GM12878 (cell line): ENCODE measurements around the gene MGAT4C. TPM values are rescaled to one million over a fixed set of nuclear protein-coding genes. Genes with fewer than 3 reads are reported as not detected.

Source experiments
- ATAC-seq: fragments of 200-7000 bp; cut with Tn5 transposase; 3 replicates; pipeline ENCODE4 v1.9.1; 2020; ENCODE audit warnings: mild to moderate bottlenecking, moderate library complexity
- BruUV-seq: library from RNA; stranded (reverse); fragments of 400-500 nt; replicated peaks from 2 replicates; lab custom pipeline; 2021; lab: Mats Ljungman, UMichigan
- CTCF ChIA-PET: fragments of 300-600 bp; sonication (Branson Sonifier 250); formaldehyde crosslinking; extraction: SDS; loops from one replicate; lab custom pipeline; 2021; ENCODE audit warnings: inconsistent platforms; lab: Yijun Ruan, JAX
- POLR2A ChIA-PET: fragments of 350-600 bp; formaldehyde crosslinking; extraction: SDS; loops from one replicate; lab custom pipeline; 2021; ENCODE audit warnings: inconsistent platforms; lab: Charles Lee
- RAD21 ChIA-PET: fragments of 300-600 bp; sonication (Branson Sonifier 250); formaldehyde crosslinking; loops from one replicate; lab custom pipeline; 2023; ENCODE audit warnings: antibody characterized with exemption; ENCODE audit not compliant: unreplicated experiment; lab: Charles Lee
- SMC1A ChIA-PET: fragments of 300-600 bp; sonication (Branson Sonifier 250); formaldehyde crosslinking; loops from one replicate; lab custom pipeline; 2023; ENCODE audit not compliant: unreplicated experiment, uncharacterized antibody; lab: Charles Lee
- DNase-seq: peaks from one replicate; pipeline ENCODE4 v3.0.0-alpha.2; 2011; ENCODE audit warnings: low read depth, low spot score
- FAIRE-seq: peaks from 3 replicates; lab custom pipeline; 2011; peaks lifted over from hg19 to GRCh38; lab: Jason Lieb, UNC
- H2AFZ ChIP-seq: 2 replicates; pipeline ENCODE4 v1.6.0; 2011; ENCODE audit warnings: low read depth, low read length, control low read depth; ENCODE audit not compliant: control insufficient read depth
- H3K27ac ChIP-seq: 2 replicates; pipeline ENCODE4 v1.5.1; 2011; ENCODE audit warnings: control low read depth; ENCODE audit not compliant: control insufficient read depth, insufficient read depth
- H3K27me3 ChIP-seq, 2 experiments: replicated peaks in 1 of 2; 2 replicates each; pipeline versions ENCODE4 v1.6.0 to v1.6.1; 2011; ENCODE audit warnings: low read length in 1 of 2; ENCODE audit not compliant: control insufficient read depth in 2 of 2, insufficient read depth in 2 of 2
- H3K36me3 ChIP-seq, 2 experiments: 2 replicates each; pipeline ENCODE4 v1.5.1; 2011; ENCODE audit warnings: low read length in 1 of 2; ENCODE audit not compliant: control insufficient read depth in 2 of 2, insufficient read depth in 2 of 2
- H3K4me1 ChIP-seq: 2 replicates; pipeline ENCODE4 v1.6.1; 2011; ENCODE audit warnings: mild to moderate bottlenecking, low read length, moderate library complexity, mixed read lengths; ENCODE audit not compliant: control insufficient read depth, insufficient read depth
- H3K4me2 ChIP-seq: 2 replicates; pipeline ENCODE4 v1.6.0; 2011; ENCODE audit warnings: control low read depth; ENCODE audit not compliant: control insufficient read depth, insufficient read depth
- H3K4me3 ChIP-seq: fragments of 200-600 bp; sonication (generic); 2 replicates; pipeline ENCODE4 v1.5.1; 2016
- H3K79me2 ChIP-seq: 2 replicates; pipeline ENCODE4 v1.6.0; 2011; ENCODE audit warnings: low read length; ENCODE audit not compliant: control insufficient read depth, insufficient read depth
- H3K9ac ChIP-seq: 2 replicates; pipeline ENCODE4 v1.8.0; 2011; ENCODE audit warnings: low read length, control low read depth, mixed read lengths; ENCODE audit not compliant: control insufficient read depth, insufficient read depth
- H3K9me3 ChIP-seq: replicated peaks from 3 replicates; pipeline ENCODE4 v1.5.1; 2011; ENCODE audit warnings: mild to moderate bottlenecking, low read length; ENCODE audit not compliant: control insufficient read depth, insufficient read depth
- H4K20me1 ChIP-seq: 2 replicates; pipeline ENCODE4 v1.6.0; 2011; ENCODE audit not compliant: control insufficient read depth, insufficient read depth
- BCL11A ChIP-seq: IDR thresholded peaks from 2 replicates; pipeline ENCODE4 v1.6.1; 2011; ENCODE audit warnings: low read depth, low read length
- CREM ChIP-seq: IDR thresholded peaks from 2 replicates; pipeline ENCODE4 v1.6.1; 2014; ENCODE audit warnings: antibody characterized with exemption, low read depth
- GABPA ChIP-seq: IDR thresholded peaks from 2 replicates; pipeline ENCODE4 v1.6.1; 2014; ENCODE audit warnings: antibody characterized with exemption, low read depth, mild to moderate bottlenecking, inconsistent platforms
- GATAD2B ChIP-seq: fragments of 450-650 bp; conservative IDR thresholded peaks from 2 replicates; pipeline ENCODE4 v1.6.1; 2017; ENCODE audit warnings: low read depth, mild to moderate bottlenecking, moderate library complexity
- MTA2 ChIP-seq: fragments of 450-650 bp; IDR thresholded peaks from 2 replicates; pipeline ENCODE4 v1.6.1; 2016; ENCODE audit warnings: low read depth, mild to moderate bottlenecking, moderate library complexity
- MTA3 ChIP-seq: IDR thresholded peaks from 2 replicates; pipeline ENCODE4 v1.6.1; 2012; ENCODE audit warnings: low read length, inconsistent platforms, borderline replicate concordance
- NFXL1 ChIP-seq: fragments of 450-650 bp; IDR thresholded peaks from 2 replicates; pipeline ENCODE4 v1.6.1; 2017; ENCODE audit warnings: antibody characterized with exemption, mild to moderate bottlenecking, borderline replicate concordance
- SP1 ChIP-seq: IDR thresholded peaks from one replicate; pipeline ENCODE4 v1.6.1; 2011; ENCODE audit warnings: low read depth, low read length
- TAF1 ChIP-seq: IDR thresholded peaks from 2 replicates; pipeline ENCODE4 v1.6.1; 2011; ENCODE audit warnings: mild to moderate bottlenecking, low read depth, low read length, borderline replicate concordance
- WGBS: methylation state at CpG from one replicate; pipeline ENCODE4 v1.1.6; 2016; ENCODE audit warnings: low lambda C conversion rate; ENCODE audit not compliant: insufficient replicate concordance, insufficient coverage; ENCODE audit errors: missing lambda C conversion rate; 5-methylcytosine and 5-hydroxymethylcytosine counted together
- in situ Hi-C: fragments of 300-500 bp; cut with MboI; formaldehyde crosslinking; loops from 9 replicates; pipeline ENCODE4 v1.14.3; 2018; ENCODE audit warnings: mixed read lengths
- intact Hi-C: fragments of 100-400 bp; cut with micrococcal nuclease; formaldehyde crosslinking; loops from one replicate; pipeline ENCODE4 v1.14.2; 2022; ENCODE audit not compliant: unreplicated experiment
- polyA plus RNA-seq, 11 experiments: library from polyadenylated mRNA; depleted of rRNA in 4 of 11; unstranded in 6 of 11; stranded (reverse) in 5 of 11; fragments of >200 nt; fragmentation: Nextera tagmentation in 4 of 11; fragmentation: Illumina TruSeq in 1 of 11; extraction: Ambion mirVana in 4 of 11; extraction: Trizol in 1 of 11; gene quantifications; 1 replicate in 1 of 11; 2 replicates in 10 of 11; pipeline versions ENCODE4 v1.2.1 to v1.2.3, GENCODE V29; 2011 to 2016; ENCODE audit warnings: inconsistent platforms in 2 of 11, missing spikeins in 2 of 11, low read depth in 1 of 11
- total RNA-seq, 4 experiments: library from RNA; depleted of rRNA in 3 of 4; stranded (reverse); fragments of >200 nt in 3 of 4; fragmentation: Illumina TruSeq in 1 of 4; extraction: Trizol in 1 of 4; gene quantifications; 2 replicates each; pipeline versions ENCODE4 v1.2.1 to v1.2.3, GENCODE V29; 2013 to 2021

MGAT4C gene
- total and polyA plus RNA-seq, 10 of the 15 experiments (the other 5 are each of a cell fraction or from before 2014, with no cell fraction given) = not detected

DNA sequence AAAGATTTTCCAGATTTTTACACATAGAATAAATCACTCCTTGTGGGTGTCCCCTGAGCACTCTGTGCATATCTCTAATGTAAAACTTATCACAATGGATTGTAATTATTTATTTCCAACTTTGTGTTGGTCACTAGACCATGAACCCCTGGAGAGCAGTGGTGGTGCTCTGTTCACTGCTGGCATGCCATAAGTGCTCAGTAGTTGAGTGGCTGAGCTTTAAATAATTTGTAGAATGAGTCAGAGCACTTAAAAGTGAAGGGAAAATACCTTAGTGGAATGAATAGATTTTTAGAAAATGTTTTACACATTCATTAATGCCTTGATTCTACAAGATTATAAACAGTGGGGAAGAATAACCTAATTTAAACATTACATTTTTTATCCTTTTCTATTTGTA is 6.3 kb downstream of the MGAT4C start:
- Histone ChIP-seq H2AFZ (no peak overlapping the region), H3K79me2 (no peaks in the 10 kb centered on the region), H3K9me3 (no peaks in the 10 kb centered on the region), H3K4me3 (no peak overlapping the region), H3K4me1 (no peaks in the 10 kb centered on the region), H3K4me2 (no peak overlapping the region), H4K20me1 (no peaks in the 10 kb centered on the region), H3K9ac (no peak overlapping the region), H3K36me3 (no peaks in the 10 kb centered on the region), H3K27ac (no peak overlapping the region), H3K27me3 (no peaks in the 10 kb centered on the region)
- RAD21 ChIA-PET = no interaction called here
- DNase-seq (no peak), ATAC-seq (peak; percentile 77), FAIRE-seq (no peak)
- BruUV-seq = no TSS peak
- 0 out of 2 replicates have a peak, but pooled peaks have one; percentile 13 for TF ChIP-seq BCL11A
- no peak for TF ChIP-seq TAF1
- 0 out of 2 replicates have a peak, but pooled peaks have one; percentile 13 for TF ChIP-seq MTA2
- in situ Hi-C loops = no loop called here
- SMC1A ChIA-PET = no interaction called here
- POLR2A ChIA-PET = no interaction called here
- intact Hi-C loops = no loop called here
- CTCF ChIA-PET = no interaction called here

DNA sequence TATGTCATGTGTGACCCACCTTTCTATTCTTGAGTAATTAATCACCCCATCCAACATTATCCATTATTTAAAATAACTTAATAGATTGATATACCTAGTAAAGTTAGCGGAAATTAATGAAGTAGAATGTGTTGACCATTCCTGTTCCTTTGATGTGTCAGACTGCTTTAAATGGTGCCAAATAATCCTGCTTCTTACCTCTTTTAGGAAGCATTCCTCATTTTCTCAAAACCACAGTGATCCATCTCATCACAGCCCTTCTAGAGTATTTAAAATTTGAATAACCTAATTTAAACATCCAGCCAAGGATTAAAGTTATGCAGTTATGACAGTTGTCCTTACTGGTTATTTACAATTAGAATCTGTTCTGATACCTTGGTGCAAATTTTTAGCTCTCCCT is 6.9 kb downstream of the MGAT4C start:
- no peak for ATAC-seq
- Histone ChIP-seq H3K4me3 (no peak overlapping the region), H3K9me3 (no peaks in the 10 kb centered on the region), H2AFZ (no peak overlapping the region), H3K27ac (no peak overlapping the region), H4K20me1 (no peaks in the 10 kb centered on the region), H3K27me3 (no peaks in the 10 kb centered on the region), H3K4me1 (no peaks in the 10 kb centered on the region), H3K36me3 (no peaks in the 10 kb centered on the region), H3K79me2 (no peaks in the 10 kb centered on the region), H3K4me2 (no peak overlapping the region), H3K9ac (no peak overlapping the region)
- in situ Hi-C loops = no loop called here
- no peak for FAIRE-seq
- TF ChIP-seq GATAD2B (no peak), CREM (no peak), GABPA (no peak), MTA3 (no peak), SP1 (no peak), NFXL1 (no peak)
- DNase-seq = no peak
- BruUV-seq = no TSS peak
- ChIA-PET SMC1A (no interaction called here), RAD21 (no interaction called here), CTCF (no interaction called here), POLR2A (no interaction called here)
- WGBS = 71% methylated on average over 1 of the region's 1 CpG
- intact Hi-C loops = no loop called here
